Bronchial epithelial cell (primary cell): Measurements from ENCODE around the gene NACC1. TPM values are rescaled to one million over a fixed set of nuclear protein-coding genes. Genes with fewer than 3 reads are reported as not detected.

Source experiments
- DNase-seq: peaks from one replicate; pipeline ENCODE4 v3.0.0-alpha.2; 2010; ENCODE audit warnings: low read depth
- FAIRE-seq: peaks from 2 replicates; lab custom pipeline; 2011; peaks lifted over from hg19 to GRCh38; lab: Jason Lieb, UNC
- H3K27me3 ChIP-seq: 2 replicates; pipeline ENCODE4 v1.5.1; 2011; ENCODE audit warnings: low read length; ENCODE audit not compliant: control insufficient read depth, insufficient read depth
- H3K36me3 ChIP-seq: 2 replicates; pipeline ENCODE4 v1.5.1; 2011; ENCODE audit warnings: low read length; ENCODE audit not compliant: control insufficient read depth, insufficient read depth
- H3K4me3 ChIP-seq: 2 replicates; pipeline ENCODE4 v1.5.1; 2011; ENCODE audit warnings: mild to moderate bottlenecking, low read depth, low read length, control low read depth
- total RNA-seq: library from RNA; depleted of rRNA; stranded (reverse); fragments of >200 nt; gene quantifications from 2 replicates; pipeline ENCODE4 v1.2.1, GENCODE V29; 2014
- TF ChIP-seq, protein P1 (sequence below): IDR thresholded peaks from 2 replicates; pipeline ENCODE4 v1.5.1; 2011; ENCODE audit warnings: mild to moderate bottlenecking, moderate library complexity, low read length, control low read depth, inconsistent platforms; ENCODE audit not compliant: insufficient read depth, severe bottlenecking

NACC1 gene
- total RNA-seq, 1 donor from 2014 or later: 20.3 TPM

DNA sequence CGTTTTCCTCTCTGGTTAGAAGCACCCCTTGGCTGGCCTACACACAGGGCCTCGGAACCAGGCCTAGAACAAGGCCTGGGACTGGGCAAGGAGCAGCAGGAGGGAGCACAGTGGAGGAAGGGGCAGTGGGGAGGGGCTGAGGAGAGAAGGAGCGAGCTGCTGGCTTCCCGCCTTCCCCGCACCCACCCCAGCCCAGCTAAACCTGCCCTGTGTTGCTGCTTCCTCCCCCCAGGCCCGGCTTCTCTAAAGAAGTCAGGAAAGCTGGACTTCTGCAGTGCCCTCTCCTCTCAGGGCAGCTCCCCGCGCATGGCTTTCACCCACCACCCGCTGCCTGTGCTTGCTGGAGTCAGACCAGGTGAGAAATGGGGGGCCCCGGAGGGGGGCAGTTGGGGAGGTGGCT lies 39.7 kb upstream of the NACC1 start:
- H3K4me3 ChIP-seq: no peak overlapping the region
- DNase-seq (no peak), FAIRE-seq (no peak)
- peaks cover 9% of the 10 kb centered on the region for H3K36me3 ChIP-seq
- TF ChIP-seq, protein P1, sequence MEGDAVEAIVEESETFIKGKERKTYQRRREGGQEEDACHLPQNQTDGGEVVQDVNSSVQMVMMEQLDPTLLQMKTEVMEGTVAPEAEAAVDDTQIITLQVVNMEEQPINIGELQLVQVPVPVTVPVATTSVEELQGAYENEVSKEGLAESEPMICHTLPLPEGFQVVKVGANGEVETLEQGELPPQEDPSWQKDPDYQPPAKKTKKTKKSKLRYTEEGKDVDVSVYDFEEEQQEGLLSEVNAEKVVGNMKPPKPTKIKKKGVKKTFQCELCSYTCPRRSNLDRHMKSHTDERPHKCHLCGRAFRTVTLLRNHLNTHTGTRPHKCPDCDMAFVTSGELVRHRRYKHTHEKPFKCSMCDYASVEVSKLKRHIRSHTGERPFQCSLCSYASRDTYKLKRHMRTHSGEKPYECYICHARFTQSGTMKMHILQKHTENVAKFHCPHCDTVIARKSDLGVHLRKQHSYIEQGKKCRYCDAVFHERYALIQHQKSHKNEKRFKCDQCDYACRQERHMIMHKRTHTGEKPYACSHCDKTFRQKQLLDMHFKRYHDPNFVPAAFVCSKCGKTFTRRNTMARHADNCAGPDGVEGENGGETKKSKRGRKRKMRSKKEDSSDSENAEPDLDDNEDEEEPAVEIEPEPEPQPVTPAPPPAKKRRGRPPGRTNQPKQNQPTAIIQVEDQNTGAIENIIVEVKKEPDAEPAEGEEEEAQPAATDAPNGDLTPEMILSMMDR: no peak
- H3K27me3 ChIP-seq: no peaks in the 10 kb centered on the region

DNA sequence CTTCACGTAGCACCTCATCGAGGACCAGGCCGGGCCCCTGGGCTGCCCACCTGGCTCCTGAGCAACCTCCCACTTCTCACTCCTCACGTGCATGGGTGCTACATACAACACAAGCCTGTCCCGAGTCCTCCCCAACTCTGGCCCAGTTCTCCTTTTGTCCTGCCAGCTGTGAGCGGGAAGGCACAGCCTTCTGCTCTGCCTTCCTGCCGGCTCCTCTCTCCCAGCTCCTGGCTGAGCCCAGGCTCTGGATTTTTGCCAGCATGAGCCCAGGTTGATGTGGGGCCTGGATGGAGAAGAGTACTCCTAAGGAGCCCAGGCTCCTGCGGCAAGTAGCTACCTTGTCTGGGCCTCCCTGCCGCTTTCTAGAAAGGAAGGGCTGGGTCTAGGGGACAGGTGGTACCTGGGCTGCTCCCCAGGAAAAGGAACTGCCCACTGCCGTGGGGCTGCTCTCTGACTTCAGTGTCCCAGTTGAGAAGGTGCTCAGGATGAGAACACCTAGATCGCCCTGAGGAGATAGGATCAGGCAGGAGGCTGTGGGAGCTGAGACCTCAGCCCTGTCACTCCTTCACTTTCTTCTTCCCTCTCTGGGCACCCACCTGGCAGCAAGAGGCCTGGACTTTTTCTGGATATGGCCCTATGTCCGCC lies 39.0 kb upstream of the NACC1 start:
- no peaks in the 10 kb centered on the region for H3K27me3 ChIP-seq
- DNase-seq (no peak), FAIRE-seq (no peak)
- peaks cover 9% of the 10 kb centered on the region for H3K36me3 ChIP-seq
- TF ChIP-seq, protein P1: no peak
- H3K4me3 ChIP-seq: no peak overlapping the region

DNA sequence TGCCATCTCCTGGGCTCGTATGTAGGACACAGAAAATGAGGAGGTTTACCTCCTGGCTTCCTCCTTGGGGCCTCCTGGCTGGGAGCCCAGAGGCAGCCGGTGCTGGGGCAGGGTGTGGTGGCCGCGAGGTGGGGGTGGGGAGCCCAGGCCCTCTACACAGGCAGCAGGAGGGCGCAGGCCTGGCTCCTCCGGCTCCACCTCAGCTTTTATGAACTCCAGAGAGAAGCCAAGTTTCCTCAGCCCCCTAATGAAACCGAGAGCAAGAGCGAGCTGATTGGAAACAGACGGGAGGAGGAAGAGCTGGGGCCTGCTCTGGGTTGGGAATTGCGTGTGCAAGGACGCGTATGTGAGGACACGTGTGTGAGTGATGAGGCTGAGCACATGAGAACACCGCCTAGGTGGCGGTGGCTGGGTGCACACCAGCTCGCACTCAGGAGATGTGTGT lies 38.5 kb upstream of the NACC1 start:
- H3K36me3 ChIP-seq: peaks cover 6% of the 10 kb centered on the region
- FAIRE-seq: no peak

DNA sequence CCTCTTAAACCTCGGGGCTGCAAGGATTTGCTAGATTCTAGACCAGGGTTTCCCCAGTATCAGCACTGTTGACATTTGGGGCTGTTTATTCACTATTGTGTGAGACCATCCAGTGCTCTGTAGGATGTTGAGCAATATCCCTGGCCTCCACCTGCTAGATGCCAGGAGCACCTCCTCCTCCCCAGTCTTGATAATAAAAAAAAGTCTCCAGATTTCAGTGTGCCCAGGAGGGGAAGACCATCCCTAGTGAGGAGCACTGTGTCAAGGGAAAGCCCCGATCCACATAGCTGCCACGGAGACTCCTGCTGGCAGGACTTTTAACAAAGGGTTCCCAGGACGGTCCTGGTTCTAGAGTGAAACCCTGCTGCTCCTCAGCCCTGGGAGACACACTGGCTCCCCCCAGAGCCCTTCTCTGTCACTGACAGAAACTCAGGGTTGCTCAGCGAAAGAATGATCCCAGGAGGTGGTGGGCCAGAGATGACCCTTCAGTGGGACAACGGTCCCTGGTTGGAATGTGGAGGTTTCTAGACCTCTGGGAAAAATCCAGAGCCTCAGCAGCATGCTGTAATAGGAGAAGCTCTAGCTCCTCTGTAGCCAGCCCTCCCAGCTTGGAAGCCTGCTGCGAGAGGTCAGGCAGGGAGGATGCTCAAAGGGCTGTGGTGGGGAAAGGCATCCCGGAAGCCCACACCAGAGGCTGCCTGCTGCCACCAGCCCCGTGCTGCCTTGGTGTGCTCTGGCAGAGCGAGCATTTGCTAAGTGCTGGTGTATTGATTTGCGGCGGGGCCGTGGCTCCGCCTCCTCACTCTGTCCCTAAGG lies 35.7 kb upstream of the NACC1 start:
- FAIRE-seq (no peak), DNase-seq (peak; percentile 4)
- TF ChIP-seq, protein P1: no peak
- no peaks in the 10 kb centered on the region for H3K27me3 ChIP-seq
- H3K4me3 ChIP-seq: no peak overlapping the region
- H3K36me3 ChIP-seq: peaks cover 3% of the 10 kb centered on the region

More for the DNA sequence above, 38.5 kb upstream of the NACC1 start:
- peak; percentile 14 for DNase-seq
- Histone ChIP-seq H3K4me3 (no peak overlapping the region), H3K27me3 (no peaks in the 10 kb centered on the region)
- TF ChIP-seq, protein P1: no peak

DNA sequence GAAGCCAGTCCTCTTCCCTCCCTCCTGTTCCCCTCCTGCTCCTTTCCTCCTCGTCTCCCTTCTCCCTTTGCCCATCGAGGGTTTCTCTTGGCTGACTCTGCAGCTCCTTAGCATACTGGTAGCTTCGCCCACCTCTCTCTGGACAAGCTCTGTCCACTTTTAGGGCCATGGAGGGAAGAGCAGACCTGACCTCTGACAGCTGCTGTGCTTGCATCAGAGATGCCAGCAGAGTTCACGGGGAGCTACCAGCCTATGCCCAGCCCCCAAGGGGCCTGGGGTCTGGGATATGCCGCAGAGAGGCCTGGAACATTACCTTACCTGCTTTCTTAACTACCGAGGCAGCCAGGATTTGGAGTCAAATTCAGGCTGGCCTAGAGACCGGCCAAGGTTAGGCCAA lies 35.1 kb upstream of the NACC1 start:
- DNase-seq: no peak
- Histone ChIP-seq H3K27me3 (no peaks in the 10 kb centered on the region), H3K36me3 (peaks cover 5% of the 10 kb centered on the region), H3K4me3 (no peak overlapping the region)
- FAIRE-seq: no peak
- TF ChIP-seq, protein P1: no peak
